Esophagus squamous epithelium (tissue), 5 donors: ENCODE data around the gene ZDHHC8. TPM values are rescaled to one million over a fixed set of nuclear protein-coding genes. Genes with fewer than 3 reads are reported as not detected.
"Not testable (repeated sequence)": the region's sequence is repeated elsewhere in the genome, so short reads cannot be mapped to it uniquely, and the experiment has no call there.

ENCODE experiments used
- DNase-seq: peaks from one replicate; lab custom pipeline; 2025; lab: John Stamatoyannopoulos, UW
- H3K27ac ChIP-seq, 4 donors: fragments of 200-600 bp; sonication (generic); one replicate each; pipeline ENCODE4 v1.5.1; 2016 to 2019; ENCODE audit warnings: mild to moderate bottlenecking in 1 of 4
- H3K27me3 ChIP-seq, 4 donors: fragments of 200-600 bp; sonication (generic); 1 replicate in 3 of 4; 2 replicates in 1 of 4; pipeline versions ENCODE4 v1.5.1 to v1.6.0; 2017 to 2021; ENCODE audit warnings: antibody characterized with exemption in 1 of 4
- H3K36me3 ChIP-seq, 3 donors: fragments of 200-600 bp; sonication (generic); one replicate each; pipeline ENCODE4 v1.5.1; 2016 to 2019
- H3K4me1 ChIP-seq, 3 donors: fragments of 200-600 bp; sonication (generic); one replicate each; pipeline ENCODE4 v1.5.1; 2017 to 2019
- H3K4me3 ChIP-seq, 4 donors: fragments of 200-600 bp; sonication (generic); 1 replicate in 3 of 4; 2 replicates in 1 of 4; pipeline ENCODE4 v1.5.1; 2016 to 2019; ENCODE audit warnings: mild to moderate bottlenecking in 2 of 4, moderate library complexity in 1 of 4
- H3K9me3 ChIP-seq, 3 donors: fragments of 200-600 bp; sonication (generic); one replicate each; pipeline ENCODE4 v1.5.1; 2016 to 2019
- POLR2A ChIP-seq, 4 donors: fragments of 450-650 bp; IDR thresholded peaks; one replicate each; pipeline ENCODE4 v1.6.1; 2017; ENCODE audit warnings: antibody characterized with exemption in 4 of 4, mild to moderate bottlenecking in 4 of 4, moderate library complexity in 3 of 4
- WGBS, 2 donors: methylation state at CpG; one replicate each; pipeline ENCODE4 v1.1.5; 2018; 5-methylcytosine and 5-hydroxymethylcytosine counted together
- intact Hi-C: fragments of 100-400 bp; cut with DNase I; formaldehyde crosslinking; loops from one replicate; pipeline ENCODE4 v1.15.0; 2022
- total RNA-seq, 4 donors: library from RNA; depleted of rRNA; stranded (reverse); fragments of >200 nt; gene quantifications; one replicate each; pipeline ENCODE4 v1.1.0, GENCODE V29; 2016
- TF ChIP-seq, protein P1 (sequence below), 6 experiments: fragments of 450-650 bp in 4 of 6; fragments of 200-600 bp in 2 of 6; sonication (generic) in 2 of 6; IDR thresholded peaks; one replicate each; pipeline ENCODE4 v1.5.1; 2016 to 2019; ENCODE audit warnings: antibody characterized with exemption in 6 of 6, mild to moderate bottlenecking in 4 of 6, moderate library complexity in 4 of 6
- donor health status: DM: yes; HTN: yes; CAD: no.

ZDHHC8 gene
- total RNA-seq, 4 donors from 2014 or later, result 14.7 to 22.9 (median 18.6) TPM

DNA sequence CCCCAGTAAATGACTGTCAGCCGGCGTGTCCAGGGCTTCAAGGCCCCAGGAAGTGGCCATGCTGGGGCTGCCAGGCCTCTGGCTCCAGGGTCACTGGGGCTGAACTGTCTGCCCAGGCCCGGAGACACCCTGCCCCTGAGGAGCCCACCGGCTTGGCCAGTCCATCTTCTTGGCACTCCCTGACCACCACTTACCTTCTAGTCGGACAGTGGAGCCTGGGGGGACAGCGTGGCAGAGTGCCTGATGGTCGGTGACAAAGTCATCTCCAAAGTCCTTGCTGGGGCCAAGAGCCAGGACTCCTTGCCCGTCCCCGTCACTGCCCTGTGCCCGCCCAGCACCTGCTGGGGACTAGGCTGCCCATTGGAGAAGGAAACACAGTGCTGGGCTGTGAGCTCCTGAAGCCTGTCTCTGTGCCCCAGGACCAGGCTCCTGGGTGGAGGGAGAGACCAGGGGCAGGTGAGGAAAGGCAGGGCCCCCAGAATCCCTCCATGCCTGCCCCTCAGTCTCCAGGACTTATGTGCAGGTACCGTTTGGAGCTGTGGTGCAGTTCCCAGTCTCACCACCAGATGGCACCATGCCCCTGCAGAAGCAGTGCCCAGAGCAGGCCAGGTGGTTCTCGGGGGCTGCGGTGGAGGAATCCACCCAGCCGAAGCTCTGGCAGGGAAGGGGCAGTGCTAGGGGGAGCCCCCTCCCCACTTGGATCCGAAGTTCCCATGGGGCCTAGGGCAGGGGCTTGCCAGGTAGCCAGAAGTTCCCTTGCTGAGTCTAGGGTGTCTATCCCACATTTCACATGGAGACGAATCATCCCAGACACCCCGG lies 25.2 kb downstream of the ZDHHC8 start:
- Histone ChIP-seq H3K36me3 (no peaks in the 10 kb centered on the region), H3K9me3 (no peaks in the 10 kb centered on the region), H3K4me3 (no peak overlapping the region), H3K4me1 (peaks cover 0 to 11% (median 0%) of the 10 kb centered on the region in 3 donors), H3K27ac (no peak overlapping the region), H3K27me3 (peaks cover 0 to 60% (median 0%) of the 10 kb centered on the region in 4 donors)
- TF ChIP-seq, protein P1, sequence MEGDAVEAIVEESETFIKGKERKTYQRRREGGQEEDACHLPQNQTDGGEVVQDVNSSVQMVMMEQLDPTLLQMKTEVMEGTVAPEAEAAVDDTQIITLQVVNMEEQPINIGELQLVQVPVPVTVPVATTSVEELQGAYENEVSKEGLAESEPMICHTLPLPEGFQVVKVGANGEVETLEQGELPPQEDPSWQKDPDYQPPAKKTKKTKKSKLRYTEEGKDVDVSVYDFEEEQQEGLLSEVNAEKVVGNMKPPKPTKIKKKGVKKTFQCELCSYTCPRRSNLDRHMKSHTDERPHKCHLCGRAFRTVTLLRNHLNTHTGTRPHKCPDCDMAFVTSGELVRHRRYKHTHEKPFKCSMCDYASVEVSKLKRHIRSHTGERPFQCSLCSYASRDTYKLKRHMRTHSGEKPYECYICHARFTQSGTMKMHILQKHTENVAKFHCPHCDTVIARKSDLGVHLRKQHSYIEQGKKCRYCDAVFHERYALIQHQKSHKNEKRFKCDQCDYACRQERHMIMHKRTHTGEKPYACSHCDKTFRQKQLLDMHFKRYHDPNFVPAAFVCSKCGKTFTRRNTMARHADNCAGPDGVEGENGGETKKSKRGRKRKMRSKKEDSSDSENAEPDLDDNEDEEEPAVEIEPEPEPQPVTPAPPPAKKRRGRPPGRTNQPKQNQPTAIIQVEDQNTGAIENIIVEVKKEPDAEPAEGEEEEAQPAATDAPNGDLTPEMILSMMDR (IDR thresholded peaks at IDR 0.05), result peak; percentile 99 to 100 (median 100)
- no peak for TF ChIP-seq POLR2A (IDR thresholded peaks at IDR 0.05)
- 41 to 65% methylated on average over 6 to 8 of the region's 17 CpGs for WGBS, 2 donors
- intact Hi-C loops, result no loop called here
- DNase-seq, result peak; percentile 30

DNA sequence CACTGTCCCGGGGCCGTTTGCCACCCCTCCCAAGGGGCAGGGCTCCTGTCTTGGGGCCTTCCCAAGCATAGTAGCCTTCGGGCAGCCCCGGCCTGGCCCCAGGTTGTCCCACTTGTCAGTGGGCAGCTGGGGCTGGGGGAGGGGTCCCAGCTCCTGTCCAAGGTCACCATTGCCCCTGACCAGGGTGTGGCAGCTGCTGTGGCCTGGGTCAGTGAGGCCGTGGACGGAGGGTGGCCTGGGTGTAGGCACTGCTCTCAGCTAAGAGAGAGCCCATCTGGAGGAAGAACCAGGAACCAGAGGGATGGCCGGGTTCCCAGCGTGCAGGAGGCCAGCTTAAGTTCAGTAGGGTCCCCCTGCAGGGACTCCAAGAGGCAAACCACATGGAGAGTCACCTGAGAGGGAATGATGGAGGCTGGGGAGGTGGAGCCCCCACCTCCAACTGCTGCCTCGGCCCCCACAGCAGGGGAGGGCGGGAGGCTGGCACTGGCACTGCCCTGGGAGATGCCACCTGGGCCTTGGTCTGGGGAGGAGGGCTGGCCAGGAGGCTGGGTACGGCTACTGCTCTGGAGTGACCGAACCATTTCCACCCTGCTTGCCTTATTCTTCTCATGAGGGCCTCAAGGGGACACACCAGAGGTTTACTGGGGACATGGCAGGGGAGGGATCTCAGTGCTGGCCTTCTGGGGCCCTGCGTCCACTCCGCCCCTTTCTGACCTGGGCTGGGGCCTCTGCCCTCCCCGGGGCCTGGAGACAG lies 26.0 kb downstream of the ZDHHC8 start:
- H3K4me1 ChIP-seq, result peaks cover 0 to 11% (median 0%) of the 10 kb centered on the region in 3 donors
- TF ChIP-seq, protein P1 (IDR thresholded peaks at IDR 0.05), result no peak
- no peak for TF ChIP-seq POLR2A (IDR thresholded peaks at IDR 0.05)
- no peak overlapping the region for H3K27ac ChIP-seq
- peaks cover 0 to 60% (median 0%) of the 10 kb centered on the region in 4 donors for H3K27me3 ChIP-seq
- no peak overlapping the region for H3K4me3 ChIP-seq
- intact Hi-C loops, result loop anchor here (2.0 kb wide), 1 partner anchor 127 kb away; no protein-coding TSS in a partner anchor
- H3K9me3 ChIP-seq, result no peaks in the 10 kb centered on the region
- WGBS, 2 donors, result 100% methylated on average over 1 to 4 of the region's 15 CpGs
- no peak for DNase-seq
- H3K36me3 ChIP-seq, result no peaks in the 10 kb centered on the region

DNA sequence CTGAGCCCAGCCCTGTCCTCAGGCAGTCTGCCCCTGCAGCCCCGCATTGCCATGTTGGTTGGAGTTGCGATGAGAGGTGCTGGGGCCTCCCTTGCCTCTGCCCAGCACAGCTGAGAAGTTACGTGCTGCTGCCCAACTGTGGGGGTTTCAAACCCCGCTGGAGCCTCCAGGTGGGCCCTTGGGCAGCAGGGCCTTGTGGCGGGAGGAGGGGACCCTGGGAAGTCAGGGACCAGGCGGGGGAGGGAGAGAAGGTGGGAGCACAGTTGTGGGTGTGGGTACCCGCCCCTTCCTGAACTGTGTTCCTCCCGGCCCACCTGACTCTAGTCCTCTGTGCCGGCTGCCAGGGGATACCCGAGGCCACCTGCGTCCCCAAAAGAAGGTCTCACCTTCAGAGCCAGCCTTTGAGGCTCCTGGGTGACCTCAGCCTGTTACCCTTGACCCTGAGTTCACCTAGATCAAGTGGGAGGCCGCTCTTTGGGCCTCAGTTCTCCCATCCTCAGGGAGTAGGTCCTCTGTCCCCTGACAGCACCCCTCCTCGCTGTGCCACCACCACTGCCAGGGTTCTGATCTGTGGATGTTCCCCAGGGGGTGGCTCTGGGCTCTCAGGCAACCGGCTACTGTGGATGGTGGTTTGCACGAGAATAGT lies 26.9 kb downstream of the ZDHHC8 start:
- H3K9me3 ChIP-seq, result no peaks in the 10 kb centered on the region
- H3K27ac ChIP-seq, result no peak overlapping the region
- H3K4me3 ChIP-seq, result no peak overlapping the region
- intact Hi-C loops, result loop anchor here (2.0 kb wide), 1 partner anchor 126 kb away; no protein-coding TSS in a partner anchor
- peaks cover 0 to 11% (median 0%) of the 10 kb centered on the region in 3 donors for H3K4me1 ChIP-seq
- H3K27me3 ChIP-seq, result peaks cover 0 to 60% (median 0%) of the 10 kb centered on the region in 4 donors
- no peak for DNase-seq
- WGBS, 2 donors, result 83% methylated on average over 6 to 7 of the region's 15 CpGs
- no peaks in the 10 kb centered on the region for H3K36me3 ChIP-seq
- TF ChIP-seq POLR2A (IDR thresholded peaks at IDR 0.05), result no peak
- TF ChIP-seq, protein P1 (IDR thresholded peaks at IDR 0.05), result no peak

DNA sequence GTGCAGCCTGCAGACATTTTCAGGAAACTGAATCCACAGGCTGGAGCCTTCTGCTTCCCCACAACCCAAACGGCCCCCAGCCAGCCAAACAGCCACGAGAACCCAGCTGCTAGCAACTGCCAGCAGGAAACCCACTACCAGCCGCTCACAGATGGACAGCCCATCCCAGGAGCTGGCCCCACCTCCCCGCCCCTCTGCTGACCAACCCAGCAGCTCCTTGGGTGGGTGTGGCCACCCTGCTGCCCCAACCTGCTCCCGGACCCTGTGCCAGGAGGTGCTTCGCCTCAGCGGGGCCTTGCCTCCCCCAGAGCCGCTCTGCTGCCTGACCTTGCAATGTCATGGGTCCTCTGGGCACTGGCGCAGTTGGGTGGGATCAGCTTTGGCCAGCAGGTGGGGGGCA lies 27.5 kb downstream of the ZDHHC8 start:
- WGBS, 2 donors, result 20 to 40% methylated on average over 1 to 3 of the region's 9 CpGs
- Histone ChIP-seq H3K27ac (no peak overlapping the region), H3K27me3 (peaks cover 0 to 55% (median 0%) of the 10 kb centered on the region in 4 donors), H3K4me1 (peaks cover 0 to 11% (median 0%) of the 10 kb centered on the region in 3 donors), H3K9me3 (no peaks in the 10 kb centered on the region), H3K36me3 (no peaks in the 10 kb centered on the region), H3K4me3 (no peak overlapping the region)
- TF ChIP-seq, protein P1 (IDR thresholded peaks at IDR 0.05), result no peak
- no peak for TF ChIP-seq POLR2A (IDR thresholded peaks at IDR 0.05)
- DNase-seq, result no peak
- intact Hi-C loops, result loop anchor here (2.0 kb wide), 1 partner anchor 126 kb away; no protein-coding TSS in a partner anchor

DNA sequence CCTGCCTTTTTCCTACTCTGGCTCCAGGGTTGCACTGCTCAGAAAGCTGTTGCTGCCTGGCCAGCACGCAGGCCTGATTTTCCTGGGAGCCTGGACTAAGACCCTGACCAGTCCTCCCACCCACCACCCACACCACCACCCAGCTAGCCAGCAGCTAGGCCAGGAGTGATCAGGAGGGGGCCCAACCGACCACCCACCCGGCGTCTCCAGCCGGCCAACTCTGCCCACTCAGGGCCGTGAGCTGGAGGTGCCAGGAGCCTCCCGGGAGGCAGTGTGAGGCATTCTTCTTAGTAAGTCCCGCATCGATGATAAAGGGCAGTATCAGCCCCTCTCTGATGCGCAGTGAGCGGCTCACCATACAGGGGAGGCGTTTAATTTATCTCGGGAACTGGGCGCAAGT lies 27.9 kb downstream of the ZDHHC8 start:
- Histone ChIP-seq H3K4me1 (peaks cover 0 to 11% (median 0%) of the 10 kb centered on the region in 3 donors), H3K27me3 (peaks cover 0 to 51% (median 0%) of the 10 kb centered on the region in 4 donors)
- H3K9me3 ChIP-seq, DNase-seq, H3K27ac ChIP-seq, H3K4me3 ChIP-seq, H3K36me3 ChIP-seq: not testable (repeated sequence)
- intact Hi-C loops, result loop anchor here (2.0 kb wide), 1 partner anchor 125 kb away; no protein-coding TSS in a partner anchor
- WGBS, 2 donors, result 80% methylated on average over 1 of the region's 14 CpGs; no CpG with 5 or more reads in 1 of the 2 donors
